Activated CD4-positive, alpha-beta T cell treated with anti-CD3 and anti-CD28 coated beads, Interleukin-2, amount 50 U/mL, for 1 hour (primary cell): ENCODE data around the gene HECA.
"Not testable (repeated sequence)": the region's sequence is repeated elsewhere in the genome, so short reads cannot be mapped to it uniquely, and the experiment has no call there.

ENCODE experiments used
- DNase-seq: peaks from one replicate; pipeline ENCODE4 v3.0.0-alpha.2; 2020

HECA gene

GRCh38 chr6:139165324-139165723 is 30.4 kb downstream of the HECA start:
- no peak for DNase-seq

GRCh38 chr6:139166238-139166955 is 31.5 kb downstream of the HECA start:
- no peak for DNase-seq

- no peak for DNase-seq
Measured at GRCh38 chr6:139166956-139167313, 32.1 kb downstream of the HECA start.

GRCh38 chr6:139172151-139172550 is 37.3 kb downstream of the HECA start:
- no peak for DNase-seq

- no peak for DNase-seq
Measured at GRCh38 chr6:139172567-139172966, 37.7 kb downstream of the HECA start.

- no peak for DNase-seq
Measured at GRCh38 chr6:139173172-139173571, 38.3 kb downstream of the HECA start.

- DNase-seq: no peak
Measured at GRCh38 chr6:139173822-139174221, 38.9 kb downstream of the HECA start.

- no peak for DNase-seq
Measured at GRCh38 chr6:139174961-139175360, 40.1 kb downstream of the HECA start.

GRCh38 chr6:139175389-139175948 is 40.6 kb downstream of the HECA start:
- no peak for DNase-seq

- no peak for DNase-seq
Measured at GRCh38 chr6:139181236-139181635, 46.4 kb downstream of the HECA start.

GRCh38 chr6:139184047-139184446 is 49.2 kb downstream of the HECA start:
- no peak for DNase-seq

GRCh38 chr6:139184459-139184858 is 49.6 kb downstream of the HECA start:
- no peak for DNase-seq

- no peak for DNase-seq
Measured at GRCh38 chr6:139186242-139186641, 51.4 kb downstream of the HECA start.

GRCh38 chr6:139186692-139187091 is 51.8 kb downstream of the HECA start:
- no peak for DNase-seq

GRCh38 chr6:139187489-139187888 is 52.6 kb downstream of the HECA start:
- no peak for DNase-seq

- DNase-seq: no peak
Measured at GRCh38 chr6:139189665-139190064, 54.8 kb downstream of the HECA start.

- no peak for DNase-seq
Measured at GRCh38 chr6:139194740-139195139, 59.9 kb downstream of the HECA start.

- DNase-seq: no peak
Measured at GRCh38 chr6:139198529-139199288, 63.8 kb downstream of the HECA start.

GRCh38 chr6:139201378-139201777 is 66.5 kb downstream of the HECA start:
- DNase-seq: no peak

- DNase-seq: no peak
Measured at GRCh38 chr6:139204978-139205377, 70.1 kb downstream of the HECA start.

- DNase-seq: no peak
Measured at GRCh38 chr6:139205843-139206242, 71.0 kb downstream of the HECA start.

- not testable (repeated sequence) for DNase-seq
Measured at GRCh38 chr6:139210766-139211165, 75.9 kb downstream of the HECA start.

- not testable (repeated sequence) for DNase-seq
Measured at GRCh38 chr6:139212460-139212859, 77.6 kb downstream of the HECA start.

- peak; percentile 67 for DNase-seq
Measured at GRCh38 chr6:139219271-139219729, 84.4 kb downstream of the HECA start.
